Activated T-helper 2 cell treated with anti-CD3 and anti-CD28 coated beads, Interferon-gamma antibody, Interleukin-2, Interleukin-4, amounts not matched to agents 10 μg/mL and 5 μg/mL and 100 μg/mL, durations not matched to agents 14 hours and 24 hours and 36 hours (primary cell): Measurements from ENCODE around the gene FOXF2. TPM values are rescaled to one million over a fixed set of nuclear protein-coding genes. Genes with fewer than 3 reads are reported as not detected.

Experiments
- DNase-seq: peaks from one replicate; pipeline ENCODE4 v3.0.0; 2021; ENCODE audit warnings: low spot score
- H3K27ac Mint-ChIP-seq: one replicate; pipeline ENCODE4 v1.8.0; 2021; ENCODE audit warnings: mixed read lengths
- H3K27me3 Mint-ChIP-seq: one replicate; pipeline ENCODE4 v1.8.0; 2021; ENCODE audit warnings: low read depth, mixed read lengths
- H3K36me3 Mint-ChIP-seq: one replicate; pipeline ENCODE4 v1.8.0; 2021; ENCODE audit warnings: low read depth, mixed read lengths
- H3K4me1 Mint-ChIP-seq: one replicate; pipeline ENCODE4 v1.8.0; 2021; ENCODE audit warnings: low read depth, mixed read lengths
- H3K4me3 Mint-ChIP-seq: one replicate; pipeline ENCODE4 v1.8.0; 2021; ENCODE audit warnings: low read depth, mild to moderate bottlenecking, moderate library complexity, mixed read lengths
- H3K9me3 Mint-ChIP-seq: one replicate; pipeline ENCODE4 v1.8.0; 2021; ENCODE audit warnings: mixed read lengths
- intact Hi-C: fragments of 100-400 bp; cut with micrococcal nuclease; formaldehyde crosslinking; loops from one replicate; pipeline ENCODE4 v1.15.1; 2023
- total RNA-seq: library from RNA; stranded (reverse); gene quantifications from 2 replicates; pipeline ENCODE4 v1.2.3, GENCODE V29; 2022

FOXF2 gene
- total RNA-seq, 1 donor from 2014 or later: not detected

GRCh38 chr6:1395941-1396908 is 6.8 kb downstream of the FOXF2 start:
- Mint-ChIP-seq H3K4me1 (peaks cover 9% of the 10 kb centered on the region), H3K27me3 (peaks cover 64% of the 10 kb centered on the region), H3K27ac (no peak overlapping the region), H3K9me3 (no peaks in the 10 kb centered on the region), H3K4me3 (no peak overlapping the region), H3K36me3 (no peaks in the 10 kb centered on the region)
- no peak for DNase-seq
- intact Hi-C loops: loop anchor here (5.0 to 10.0 kb wide), 2 partner anchors 804 to 1839 kb away; no protein-coding TSS in a partner anchor

DNA sequence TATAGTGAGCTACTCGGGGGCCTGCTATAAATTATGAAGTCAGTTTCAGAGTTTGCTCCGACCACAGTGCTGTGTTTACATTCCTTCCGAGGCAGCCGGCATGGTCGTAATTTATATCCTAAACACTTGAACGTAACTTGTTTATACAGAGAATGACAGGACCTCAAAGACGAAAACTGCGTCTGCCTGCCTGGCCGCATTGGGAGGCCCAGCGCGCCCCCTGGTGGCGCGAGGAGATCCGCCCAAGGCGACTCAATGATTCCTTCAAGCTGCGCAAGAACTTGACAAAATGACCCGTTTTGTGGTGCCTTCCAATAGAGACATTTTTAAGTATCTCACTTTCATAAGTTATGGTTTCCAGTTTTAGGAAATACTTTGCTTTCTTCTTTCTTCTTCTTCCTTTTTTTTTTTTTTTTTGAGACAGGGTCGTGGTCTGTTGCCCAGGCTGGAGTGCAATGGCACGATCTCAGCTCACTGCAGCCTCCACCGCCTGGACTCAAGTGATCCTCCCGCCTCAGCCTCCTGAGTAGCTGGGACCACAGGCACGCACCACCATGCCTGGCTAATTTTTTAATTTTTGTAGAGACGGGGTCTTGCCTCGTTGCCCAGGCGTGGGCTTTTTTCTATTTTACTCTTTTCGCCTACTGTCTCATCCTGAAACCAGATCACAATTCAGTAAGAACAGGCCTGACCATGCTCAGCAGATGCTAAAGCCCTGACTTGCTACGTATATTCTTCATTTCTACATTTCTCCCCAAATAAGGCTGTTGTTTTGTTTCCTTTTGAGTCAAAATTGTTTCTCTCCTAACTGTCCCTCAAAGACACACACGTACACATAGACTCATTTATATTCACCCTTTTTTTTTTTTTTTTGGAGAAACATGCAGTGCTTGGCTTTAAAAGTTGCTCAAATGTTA is 7.8 kb downstream of the FOXF2 start:
- no peak overlapping the region for H3K4me3 Mint-ChIP-seq
- intact Hi-C loops: loop anchor here (1.0 to 10.0 kb wide), 3 partner anchors 600 to 1838 kb away; no protein-coding TSS in a partner anchor
- H3K27ac Mint-ChIP-seq: no peak overlapping the region
- no peaks in the 10 kb centered on the region for H3K36me3 Mint-ChIP-seq
- peak; percentile 50 for DNase-seq
- peaks cover 56% of the 10 kb centered on the region for H3K27me3 Mint-ChIP-seq
- peaks cover 9% of the 10 kb centered on the region for H3K4me1 Mint-ChIP-seq
- no peaks in the 10 kb centered on the region for H3K9me3 Mint-ChIP-seq

DNA sequence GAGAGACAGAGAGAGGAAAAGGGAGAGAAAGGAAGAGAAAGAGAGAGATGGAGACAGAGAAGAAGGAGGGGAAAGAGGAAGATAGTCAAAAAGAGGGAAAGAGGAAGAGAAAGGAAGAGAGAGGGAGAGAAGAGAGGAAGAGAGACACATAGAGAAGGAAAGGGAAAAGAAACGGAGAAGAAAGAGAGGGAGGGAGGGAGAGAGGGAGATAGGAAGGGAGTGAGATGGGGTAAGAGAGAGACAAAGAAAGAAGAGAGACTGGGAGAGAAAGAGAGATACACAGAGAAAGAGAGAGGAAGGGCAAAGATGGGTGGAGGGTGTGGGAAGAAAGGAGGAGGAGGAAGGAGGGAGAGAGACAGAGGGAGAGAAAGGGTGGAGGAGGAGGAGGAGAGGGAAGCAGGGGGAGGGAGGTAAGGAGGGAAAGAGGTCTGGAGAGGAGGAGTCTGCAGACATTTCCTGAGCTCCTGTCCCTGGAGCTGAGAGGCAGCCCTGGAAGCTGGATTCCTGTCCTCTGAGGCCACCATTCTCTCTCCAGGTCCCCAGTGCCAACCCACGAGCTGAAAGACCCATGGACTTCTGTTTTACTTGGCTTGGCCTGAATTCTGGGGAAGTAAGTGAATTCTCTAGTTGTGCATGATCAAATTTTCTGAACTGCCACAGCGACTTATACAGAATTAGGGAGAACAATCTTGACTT is 9.9 kb downstream of the FOXF2 start:
- peaks cover 44% of the 10 kb centered on the region for H3K27me3 Mint-ChIP-seq
- intact Hi-C loops: loop anchor here (5.0 to 10.0 kb wide), 2 partner anchors 807 to 1836 kb away; no protein-coding TSS in a partner anchor
- peaks cover 9% of the 10 kb centered on the region for H3K4me1 Mint-ChIP-seq
- no peak for DNase-seq
- H3K9me3 Mint-ChIP-seq: no peaks in the 10 kb centered on the region
- H3K36me3 Mint-ChIP-seq: no peaks in the 10 kb centered on the region
- no peak overlapping the region for H3K4me3 Mint-ChIP-seq
- H3K27ac Mint-ChIP-seq: no peak overlapping the region

DNA sequence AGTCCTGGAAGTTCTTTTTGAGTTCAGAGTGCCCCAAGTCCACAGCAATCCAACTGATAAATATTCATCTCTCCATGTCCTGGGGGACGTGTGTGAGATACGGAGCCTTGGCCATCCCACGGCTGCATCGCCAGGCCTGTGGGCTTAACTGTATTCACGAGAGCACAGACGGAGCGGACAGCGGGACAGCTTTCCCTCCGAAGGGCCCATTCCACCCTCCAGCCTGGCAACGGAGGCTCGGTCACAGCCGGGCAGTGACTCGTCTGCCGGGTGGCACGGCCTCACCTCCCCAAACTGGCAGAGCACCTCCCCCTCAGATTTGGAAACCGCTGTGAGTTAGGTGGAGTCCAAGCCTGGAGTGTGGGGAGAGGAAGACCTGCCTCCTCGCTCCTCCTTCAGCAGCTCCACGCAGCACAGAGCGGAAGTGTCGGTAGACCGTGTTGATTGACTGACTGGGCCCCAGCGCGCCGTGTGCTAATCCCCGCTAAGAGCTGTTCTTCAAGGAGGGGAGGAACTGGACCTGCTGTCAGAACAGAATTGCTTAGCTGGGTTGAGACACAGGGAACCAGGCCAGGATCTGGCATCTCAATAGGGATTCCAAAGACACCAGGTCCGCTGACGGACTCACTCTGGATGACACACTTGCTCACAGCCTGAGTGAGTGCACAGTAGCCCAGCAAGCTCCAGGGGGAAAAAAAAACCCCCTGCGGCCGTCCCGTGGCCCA is 10.9 kb downstream of the FOXF2 start:
- no peaks in the 10 kb centered on the region for H3K36me3 Mint-ChIP-seq
- peaks cover 33% of the 10 kb centered on the region for H3K27me3 Mint-ChIP-seq
- H3K4me3 Mint-ChIP-seq: no peak overlapping the region
- no peak overlapping the region for H3K27ac Mint-ChIP-seq
- DNase-seq: no peak
- intact Hi-C loops: no loop called here
- peaks cover 6% of the 10 kb centered on the region for H3K4me1 Mint-ChIP-seq
- H3K9me3 Mint-ChIP-seq: no peaks in the 10 kb centered on the region

DNA sequence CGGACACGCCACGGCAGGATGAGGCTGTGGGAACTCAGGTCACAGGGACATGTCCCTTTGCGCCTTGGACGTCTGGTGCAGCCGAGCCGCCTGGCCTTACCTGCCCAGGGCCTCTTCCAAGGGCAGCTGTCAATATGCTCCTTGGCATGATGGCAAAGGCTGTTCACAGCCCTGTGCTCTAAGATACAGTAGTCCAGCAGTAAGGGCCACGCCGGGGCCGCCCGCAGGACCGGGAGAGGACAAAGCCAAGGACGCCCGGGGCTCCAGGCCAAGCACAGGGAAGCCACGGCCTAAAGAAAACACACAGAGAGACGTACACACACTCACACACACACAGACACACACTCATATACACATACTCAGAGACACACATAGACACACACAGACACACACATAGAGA is 13.0 kb downstream of the FOXF2 start:
- Mint-ChIP-seq H3K27ac (no peak overlapping the region), H3K27me3 (peaks cover 13% of the 10 kb centered on the region), H3K4me1 (peaks cover 3% of the 10 kb centered on the region), H3K36me3 (no peaks in the 10 kb centered on the region), H3K9me3 (no peaks in the 10 kb centered on the region), H3K4me3 (no peak overlapping the region)
- intact Hi-C loops: no loop called here
- DNase-seq: no peak

GRCh38 chr6:1402868-1403267 is 13.5 kb downstream of the FOXF2 start:
- Mint-ChIP-seq H3K9me3 (no peaks in the 10 kb centered on the region), H3K36me3 (no peaks in the 10 kb centered on the region), H3K4me1 (no peaks in the 10 kb centered on the region), H3K27ac (no peak overlapping the region), H3K27me3 (peaks cover 10% of the 10 kb centered on the region), H3K4me3 (no peak overlapping the region)
- DNase-seq: no peak
- intact Hi-C loops: no loop called here

GRCh38 chr6:1403851-1404712 is 14.7 kb downstream of the FOXF2 start:
- DNase-seq: no peak
- H3K27me3 Mint-ChIP-seq: peaks cover 2% of the 10 kb centered on the region
- no peaks in the 10 kb centered on the region for H3K9me3 Mint-ChIP-seq
- H3K4me3 Mint-ChIP-seq: no peak overlapping the region
- no peaks in the 10 kb centered on the region for H3K4me1 Mint-ChIP-seq
- intact Hi-C loops: no loop called here
- H3K27ac Mint-ChIP-seq: no peak overlapping the region
- H3K36me3 Mint-ChIP-seq: no peaks in the 10 kb centered on the region

- H3K9me3 Mint-ChIP-seq: no peaks in the 10 kb centered on the region
Measured at GRCh38 chr6:1404713-1405098, 15.3 kb downstream of the FOXF2 start.

GRCh38 chr6:1405221-1405620 is 15.8 kb downstream of the FOXF2 start:
- no peaks in the 10 kb centered on the region for H3K27me3 Mint-ChIP-seq

More at GRCh38 chr6:1404713-1405098, 15.3 kb downstream of the FOXF2 start:
- H3K36me3 Mint-ChIP-seq: no peaks in the 10 kb centered on the region
- H3K4me1 Mint-ChIP-seq: no peaks in the 10 kb centered on the region
- H3K27me3 Mint-ChIP-seq: no peaks in the 10 kb centered on the region
- H3K4me3 Mint-ChIP-seq: no peak overlapping the region
- intact Hi-C loops: no loop called here
- no peak for DNase-seq
- H3K27ac Mint-ChIP-seq: no peak overlapping the region

DNA sequence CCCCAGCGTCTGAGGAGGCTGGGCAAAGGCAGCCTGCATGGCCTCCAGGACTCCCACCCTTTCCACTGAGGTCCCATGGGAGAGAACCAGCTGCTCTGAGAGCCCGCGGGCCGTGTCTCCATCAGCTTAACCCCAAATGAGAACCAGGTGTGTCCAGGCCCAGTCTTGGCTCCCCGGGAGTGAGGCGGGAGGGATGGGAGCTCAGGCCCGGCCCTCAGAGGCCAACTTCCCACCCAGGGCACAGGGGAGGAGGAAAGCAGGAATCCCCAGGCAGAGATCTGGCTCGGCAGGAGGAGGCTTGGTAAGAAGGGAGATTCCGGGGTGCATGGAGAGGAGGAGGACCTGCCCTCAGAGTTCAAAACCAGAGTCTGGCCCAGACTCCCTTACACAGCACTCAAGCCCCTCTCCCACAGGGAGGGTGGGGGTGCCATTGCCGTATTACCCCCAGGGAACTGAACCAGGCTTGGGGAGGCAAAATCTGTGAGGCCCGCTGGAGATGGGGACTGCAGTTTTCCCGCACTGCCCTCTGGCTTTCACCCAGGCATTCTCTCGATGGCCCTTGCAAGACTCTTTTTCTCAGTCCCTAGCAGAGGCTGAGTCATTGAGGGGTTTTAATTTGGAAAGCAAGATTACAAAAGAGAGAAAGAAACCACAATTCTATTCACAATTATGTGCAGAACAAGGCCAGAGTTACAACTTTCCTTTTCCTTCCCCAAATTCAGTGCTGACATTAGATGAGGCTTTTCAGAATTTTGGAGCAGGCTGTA is 17.1 kb downstream of the FOXF2 start:
- Mint-ChIP-seq H3K27ac (no peak overlapping the region), H3K9me3 (no peaks in the 10 kb centered on the region), H3K4me1 (no peaks in the 10 kb centered on the region), H3K4me3 (no peak overlapping the region), H3K36me3 (no peaks in the 10 kb centered on the region), H3K27me3 (no peaks in the 10 kb centered on the region)
- intact Hi-C loops: no loop called here
- DNase-seq: no peak

More at GRCh38 chr6:1405221-1405620, 15.8 kb downstream of the FOXF2 start:
- DNase-seq: no peak
- H3K4me3 Mint-ChIP-seq: no peak overlapping the region
- no peaks in the 10 kb centered on the region for H3K36me3 Mint-ChIP-seq
- intact Hi-C loops: no loop called here
- H3K4me1 Mint-ChIP-seq: no peaks in the 10 kb centered on the region
- no peaks in the 10 kb centered on the region for H3K9me3 Mint-ChIP-seq
- no peak overlapping the region for H3K27ac Mint-ChIP-seq
